ENCODE data around the gene PPFIA4.

The PPFIA4 gene

DNA sequence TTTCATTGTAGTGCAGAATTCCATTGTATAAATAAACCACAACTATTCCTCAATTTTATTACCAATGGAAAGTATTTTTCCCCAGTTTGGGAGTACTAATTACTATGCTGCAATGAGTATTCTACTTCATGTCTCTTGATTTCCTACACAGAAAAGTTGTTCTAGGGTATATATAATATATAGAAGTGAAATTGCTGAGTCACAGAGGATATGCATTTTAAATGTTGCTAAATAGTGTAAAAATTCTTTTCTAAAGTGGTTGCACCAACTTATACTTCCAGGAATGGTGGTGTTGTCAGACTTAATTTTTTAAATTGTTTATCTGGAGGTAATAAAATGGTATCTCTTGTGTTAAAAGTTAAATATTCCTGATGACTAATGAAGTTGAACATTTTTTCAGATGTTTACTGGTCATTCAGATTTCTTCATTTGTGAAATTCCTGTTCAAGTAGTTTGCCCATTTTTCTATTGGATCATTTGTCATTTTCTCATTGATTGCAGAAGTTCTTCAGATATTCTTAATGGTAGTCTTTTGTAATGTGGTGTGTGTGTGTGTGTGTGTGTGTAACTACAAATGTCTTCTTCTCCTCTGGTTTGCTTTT, 78.6 kb downstream of the PPFIA4 start:
- no peak for DNase-seq

DNA sequence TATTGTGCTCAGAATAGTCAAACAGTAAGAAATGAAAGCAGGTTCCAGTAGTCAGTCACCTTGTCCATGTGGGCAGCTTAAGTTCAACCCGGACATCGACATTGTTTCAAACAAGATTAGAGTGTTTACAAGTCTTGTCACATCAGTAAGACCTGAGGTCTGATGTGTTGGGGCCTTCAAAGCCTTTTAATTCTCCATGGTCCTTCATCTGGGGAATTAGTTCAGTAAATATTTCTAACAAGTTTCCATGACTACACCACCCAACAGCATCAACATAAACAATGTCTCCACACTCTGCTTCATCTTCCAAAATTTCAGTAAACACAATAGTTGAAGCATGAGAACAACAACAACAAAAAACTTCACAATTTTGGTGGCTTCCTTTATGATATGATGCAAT, 86.2 kb downstream of the PPFIA4 start:
- DNase-seq = no peak

- DNase-seq = no peak
These were observed 87.0 kb downstream of the PPFIA4 start for GRCh38 chr1:203113308-203113707.

DNA sequence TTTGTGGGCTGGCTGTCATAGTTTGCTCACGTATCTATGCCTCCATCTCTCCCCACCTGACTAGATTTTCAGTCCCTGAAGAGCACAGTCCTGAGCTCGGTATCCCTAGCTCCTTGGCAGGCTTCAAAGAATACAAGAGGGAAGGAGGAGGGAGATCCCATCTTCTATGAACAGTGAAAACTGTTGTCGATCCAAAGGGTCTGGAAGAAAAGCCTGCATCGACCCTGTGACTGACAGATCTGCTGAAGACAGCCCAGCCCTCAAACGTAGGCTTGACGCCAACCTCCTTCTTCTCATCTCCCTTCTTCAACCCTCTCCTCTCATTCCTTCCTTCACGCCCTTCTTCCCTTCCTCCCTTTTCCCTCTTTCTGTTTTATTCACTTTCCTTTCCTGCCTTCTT, 87.9 kb downstream of the PPFIA4 start:
- no peak for DNase-seq

DNA sequence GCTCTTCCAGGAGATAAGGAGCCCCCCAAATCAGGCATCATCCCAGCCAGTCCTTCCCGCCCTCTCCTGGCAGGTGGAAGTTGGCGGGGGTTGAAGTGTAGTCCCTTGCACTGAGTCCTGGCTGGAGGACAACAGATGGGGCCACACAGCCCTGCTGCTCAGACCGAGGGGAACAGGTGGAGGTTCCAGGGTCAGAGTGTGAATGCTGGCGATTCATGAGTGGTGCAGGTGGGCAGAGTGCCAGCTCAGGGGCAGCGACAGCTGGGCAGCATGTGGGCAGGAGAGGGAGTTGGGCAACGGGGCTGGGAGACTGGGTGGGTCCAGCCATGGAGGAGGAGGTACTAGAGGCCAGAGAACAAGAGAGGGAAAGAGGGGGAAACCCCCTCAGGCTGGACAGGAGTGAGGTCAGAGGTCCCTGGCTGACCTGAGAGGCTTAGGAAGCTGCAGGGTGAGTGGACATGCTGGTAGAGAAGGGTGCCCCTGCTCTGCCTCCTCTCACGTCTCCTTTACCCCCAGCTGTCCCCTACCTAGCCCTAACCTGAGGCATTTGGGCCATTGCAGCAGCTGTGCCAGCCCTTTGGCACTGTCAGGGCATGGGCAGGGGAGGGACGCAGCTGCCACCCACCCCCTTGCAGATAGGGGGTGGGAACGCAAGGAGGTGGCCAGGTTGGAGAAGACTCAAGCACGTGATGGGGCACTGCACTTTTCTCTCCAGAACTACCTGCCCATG, 90.0 kb downstream of the PPFIA4 start:
- peak; percentile 89 for DNase-seq

DNA sequence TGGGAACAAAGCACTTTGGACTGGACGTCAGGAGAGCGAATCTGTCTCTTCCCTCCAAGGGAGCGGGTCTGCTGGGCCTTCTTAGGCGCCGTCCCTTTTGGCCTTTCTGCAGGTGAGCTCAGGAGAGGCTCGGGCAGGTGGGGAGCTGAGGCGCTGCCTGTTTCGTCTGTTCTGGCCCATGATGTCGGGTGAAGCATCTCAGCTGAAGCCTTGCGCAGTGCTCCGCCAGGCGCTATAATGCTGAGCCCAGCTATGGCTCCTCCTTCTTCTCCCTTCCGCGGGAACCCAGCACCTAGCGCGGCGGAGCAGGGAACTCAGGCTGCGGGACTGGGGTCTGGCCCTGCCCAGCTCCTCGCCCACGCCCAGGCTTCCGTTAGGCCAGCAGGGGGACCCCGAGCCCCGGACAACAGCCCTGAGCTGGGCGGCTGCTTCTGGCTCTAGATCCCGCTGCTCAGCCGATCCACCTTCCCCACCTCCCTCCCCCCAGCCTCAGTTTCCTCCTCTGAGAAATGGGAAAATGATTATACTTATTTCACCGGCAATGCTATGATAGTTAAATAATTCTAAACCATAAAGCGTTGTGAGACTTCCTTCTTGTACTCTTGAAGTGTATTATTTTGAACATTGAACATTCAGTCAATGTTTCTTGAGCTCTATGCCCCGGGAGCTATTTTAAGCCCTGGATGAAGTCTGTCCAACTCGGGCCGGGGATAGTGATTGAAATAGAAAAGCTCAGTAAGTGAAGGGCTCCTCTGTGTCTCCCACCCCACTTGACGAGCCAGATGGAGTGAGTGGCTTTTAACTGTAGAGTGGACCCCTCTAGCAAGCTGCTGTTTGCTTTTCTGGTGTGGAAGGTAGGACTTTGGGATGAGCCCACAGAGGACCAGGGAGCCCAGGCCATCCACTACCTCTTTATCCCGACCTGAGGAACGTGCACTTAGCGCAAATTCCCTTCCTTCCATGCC, 91.6 kb downstream of the PPFIA4 start:
- DNase-seq = no peak

DNA sequence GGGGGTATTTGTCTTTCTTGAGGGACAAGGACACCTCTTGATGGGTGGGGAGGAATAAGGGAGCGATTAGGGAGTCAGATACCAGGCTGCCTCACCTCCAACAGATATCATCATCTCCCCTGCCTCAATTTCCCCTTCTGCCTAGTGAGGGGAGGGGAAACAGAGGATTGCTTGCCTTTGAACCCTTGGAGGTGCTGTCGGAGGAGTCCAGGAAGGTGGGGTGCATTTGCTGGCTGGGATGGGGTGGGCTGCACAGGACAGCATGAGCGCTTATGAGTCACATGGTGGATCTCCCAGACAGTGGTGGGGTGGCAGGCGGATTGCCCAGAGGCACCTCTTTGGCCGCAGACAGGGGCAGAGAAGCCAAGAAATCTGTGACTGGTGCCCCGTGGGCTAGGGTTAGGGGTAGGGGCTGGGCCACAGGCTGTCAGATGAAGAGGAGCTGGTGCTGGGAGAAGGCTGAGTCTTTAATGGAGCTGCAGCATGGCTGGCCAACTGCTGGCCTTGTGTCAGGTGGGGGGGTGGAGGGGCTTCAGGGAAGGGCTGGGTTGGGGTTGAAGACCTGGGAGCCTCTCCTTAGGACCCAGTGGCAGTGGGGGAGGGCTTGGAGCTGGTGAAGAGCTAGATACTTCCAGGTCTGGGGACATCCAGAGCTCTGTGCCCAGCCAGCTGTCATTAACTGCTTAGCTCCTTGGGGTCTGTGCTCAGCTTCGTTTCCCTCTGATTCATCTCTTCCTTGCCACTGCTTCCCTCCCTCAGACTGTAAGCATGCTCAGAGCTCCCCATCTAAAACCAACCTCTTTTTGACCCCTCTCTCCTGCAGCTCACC, 94.2 kb downstream of the PPFIA4 start:
- no peak for DNase-seq

GRCh38 chr1:203121186-203122015, 95.1 kb downstream of the PPFIA4 start:
- no peak for DNase-seq

GRCh38 chr1:203122159-203122558, 95.9 kb downstream of the PPFIA4 start:
- no peak for DNase-seq

DNA sequence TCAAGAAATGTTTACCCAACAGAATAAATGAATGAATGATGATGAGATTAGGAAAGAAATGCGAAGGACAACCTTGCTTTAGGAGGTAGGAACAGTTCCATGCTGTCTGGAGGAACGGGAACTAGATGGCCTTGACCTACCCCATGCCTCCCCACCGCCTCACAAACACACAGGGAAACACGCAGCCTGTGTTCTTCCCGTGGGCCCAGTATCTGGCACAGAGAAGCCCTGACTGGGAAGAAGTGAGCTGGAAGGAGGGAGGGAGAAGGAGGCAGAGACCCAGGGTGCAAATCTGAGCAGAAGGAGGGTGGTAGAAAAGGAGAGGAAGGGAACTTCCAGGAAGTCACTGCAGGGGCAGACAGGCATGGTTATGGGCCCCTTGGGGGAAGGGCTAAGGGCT, 97.7 kb downstream of the PPFIA4 start:
- DNase-seq = no peak

- DNase-seq = no peak
These were observed 98.4 kb downstream of the PPFIA4 start for GRCh38 chr1:203124546-203125317.

DNA sequence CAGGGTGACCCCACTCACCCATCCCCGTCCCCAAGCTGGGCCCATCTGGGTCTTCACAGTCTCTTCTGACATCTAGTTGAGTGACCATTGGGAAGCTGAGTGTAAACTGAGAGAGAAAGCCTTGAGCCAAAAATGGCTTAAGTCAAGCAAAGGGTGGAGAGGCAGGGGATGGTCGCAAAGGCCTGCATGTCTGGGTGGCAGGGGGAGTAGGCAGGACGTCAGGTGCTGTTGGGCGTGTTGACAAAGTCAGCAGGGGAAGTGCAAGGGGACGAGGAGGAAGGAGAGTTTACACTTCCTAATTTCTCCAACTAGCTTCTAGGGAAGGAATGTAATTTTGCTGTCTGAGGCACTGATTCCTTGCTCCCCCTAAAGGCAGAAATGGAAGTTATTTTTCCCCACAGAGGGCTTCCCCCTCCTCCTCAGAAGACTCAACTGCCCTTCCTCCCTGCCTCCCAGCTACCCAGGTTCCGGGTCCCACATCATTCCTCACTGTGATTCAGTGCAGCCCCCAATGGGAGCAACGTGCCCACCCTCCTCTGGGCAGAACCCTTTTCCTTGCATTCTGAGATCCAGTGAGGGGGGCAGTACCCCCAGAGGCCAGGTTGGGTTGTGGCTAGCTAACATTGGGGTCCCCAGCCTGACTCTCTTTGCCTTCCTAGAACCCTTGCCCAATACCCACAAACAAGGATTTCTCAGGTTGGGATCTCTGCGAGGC, 100.0 kb downstream of the PPFIA4 start:
- DNase-seq = no peak

- DNase-seq = no peak
These were observed 100.8 kb downstream of the PPFIA4 start for GRCh38 chr1:203126866-203127665.

DNA sequence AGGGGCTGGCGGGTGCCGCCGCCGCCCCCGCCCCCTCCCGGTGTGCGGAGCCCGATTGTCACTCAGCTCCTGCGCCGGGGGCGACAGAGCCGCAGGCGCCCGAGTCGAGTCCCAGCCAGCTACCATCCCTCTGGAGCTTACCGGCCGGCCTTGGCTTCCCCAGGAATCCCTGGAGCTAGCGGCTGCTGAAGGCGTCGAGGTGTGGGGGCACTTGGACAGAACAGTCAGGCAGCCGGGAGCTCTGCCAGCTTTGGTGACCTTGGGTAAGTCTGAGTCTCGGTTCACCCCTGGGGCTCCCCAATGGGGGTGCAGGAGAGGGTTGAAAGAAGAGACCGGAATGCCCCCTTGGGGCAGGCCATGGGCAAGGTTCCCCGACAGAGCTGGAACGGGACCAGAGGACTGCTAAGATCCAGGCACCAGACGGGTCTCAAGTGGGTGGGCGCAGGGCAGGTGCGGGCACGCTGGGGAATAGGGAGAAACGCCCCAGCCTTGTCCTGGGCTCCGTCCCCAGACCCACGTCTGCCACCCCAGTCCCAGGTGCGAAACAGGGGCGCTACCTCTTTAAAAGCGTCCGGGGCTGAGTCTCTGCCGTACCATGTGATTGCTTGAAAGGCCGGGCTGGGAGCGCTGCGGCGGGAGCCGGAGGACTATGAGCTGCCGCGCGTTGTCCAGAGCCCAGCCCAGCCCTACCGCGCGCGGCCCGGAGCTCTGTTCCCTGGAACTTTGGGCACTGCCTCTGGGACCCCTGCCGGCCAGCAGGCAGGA, 101.6 kb downstream of the PPFIA4 start, which contains the start of gene ADORA1:
Gene ADORA1, plus strand, starts transcription at position 61 of the 765 bp plus-strand sequence. CDS start 1,116 bp downstream, outside the sequence.
- no peak for DNase-seq

GRCh38 chr1:203128431-203128715, 102.1 kb downstream of the PPFIA4 start:
- no peak for DNase-seq

All from NCI-H524 treated with DMSO at 0.1 percent for 48 hours (cell line).